ENCODE results near the gene CDC42BPG. TPM values are rescaled to one million over a fixed set of nuclear protein-coding genes. Genes with fewer than 3 reads are reported as not detected.

The CDC42BPG gene
- polyA plus RNA-seq, 3 donors: 4.3 to 5.1 (median 4.3) TPM

DNA sequence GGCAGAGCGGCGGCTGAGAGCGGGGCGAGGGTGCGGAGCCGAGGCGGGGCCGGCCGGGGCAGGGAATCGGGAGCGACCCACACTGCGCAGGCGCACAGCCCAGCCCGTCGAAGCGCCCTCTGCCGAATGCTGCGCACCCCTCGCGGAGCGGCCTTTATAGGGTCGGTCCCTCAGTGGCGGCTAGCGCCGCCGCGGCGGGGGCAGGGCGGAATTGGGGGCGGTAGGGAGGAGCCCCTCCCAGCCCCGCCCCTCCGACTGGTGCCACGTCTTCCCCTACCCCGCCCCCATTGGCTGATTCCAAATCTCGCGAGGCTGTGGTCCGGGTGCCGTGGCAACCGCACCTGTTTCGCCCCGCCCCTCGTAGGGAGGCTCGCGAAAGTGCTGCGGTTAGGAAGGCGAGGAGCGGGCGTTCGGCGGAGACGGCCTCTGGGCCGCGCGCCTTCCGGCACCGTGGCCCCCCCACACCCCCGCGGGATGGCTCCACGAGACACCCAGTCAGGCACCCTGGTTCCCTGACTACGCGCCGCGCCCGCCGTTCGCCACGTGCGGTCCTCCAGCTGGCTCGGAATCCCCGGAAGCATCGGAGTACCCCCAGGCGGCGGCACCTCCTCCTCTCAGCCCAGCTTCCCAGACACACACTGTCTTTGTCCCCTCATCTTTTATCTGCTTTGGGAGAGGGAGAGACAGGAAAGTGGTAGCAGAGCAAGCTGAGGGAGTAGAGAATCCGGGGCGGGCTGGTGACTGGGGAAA is 34.2 kb upstream of the CDC42BPG start, which contains the start of gene EHD1:
TSS of gene EHD1 (minus strand) at position 128 of the 750 bp plus-strand sequence. CDS start 157 bp downstream, outside the sequence.
- DNase-seq (ENCODE audit: low read depth in 3 of 3, low spot score in 2 of 3): peak; percentile 91 to 97 (median 96)

GRCh38 chr11:64878223-64878493 is 33.7 kb upstream of the CDC42BPG start:
- DNase-seq (ENCODE audit: low read depth in 3 of 3, low spot score in 2 of 3): no peak

GRCh38 chr11:64877390-64878222 is 33.2 kb upstream of the CDC42BPG start:
- DNase-seq (ENCODE audit: low read depth in 3 of 3, low spot score in 2 of 3): no peak

DNA sequence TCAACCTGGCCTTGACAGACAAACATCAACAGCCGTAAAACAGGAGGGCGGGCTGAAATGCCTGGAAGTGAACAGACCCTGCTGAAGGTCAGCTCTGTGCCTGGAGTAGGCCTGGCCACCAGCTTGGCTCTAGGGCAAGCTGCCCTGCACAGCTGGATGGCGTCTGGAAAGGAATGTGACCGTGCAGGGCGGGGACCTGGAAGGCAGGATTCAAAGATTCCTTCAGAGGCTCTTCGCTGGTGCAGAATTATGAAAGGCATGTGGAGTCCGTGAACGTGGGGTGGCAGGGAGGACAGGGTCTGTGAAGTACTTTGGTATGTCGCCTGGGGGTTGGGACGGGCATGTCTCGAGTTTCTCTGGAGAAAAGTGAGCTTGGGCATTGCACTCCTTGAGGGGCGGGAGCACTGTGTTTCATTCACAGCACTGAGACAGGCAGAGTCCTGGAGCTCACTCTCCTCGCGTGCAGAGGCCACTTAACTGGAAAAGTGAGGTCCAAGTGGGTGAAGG is 32.4 kb upstream of the CDC42BPG start:
- no peak for DNase-seq (ENCODE audit: low read depth in 3 of 3, low spot score in 2 of 3)

GRCh38 chr11:64876229-64876750 is 31.8 kb upstream of the CDC42BPG start:
- no peak for DNase-seq (ENCODE audit: low read depth in 3 of 3, low spot score in 2 of 3)

DNA sequence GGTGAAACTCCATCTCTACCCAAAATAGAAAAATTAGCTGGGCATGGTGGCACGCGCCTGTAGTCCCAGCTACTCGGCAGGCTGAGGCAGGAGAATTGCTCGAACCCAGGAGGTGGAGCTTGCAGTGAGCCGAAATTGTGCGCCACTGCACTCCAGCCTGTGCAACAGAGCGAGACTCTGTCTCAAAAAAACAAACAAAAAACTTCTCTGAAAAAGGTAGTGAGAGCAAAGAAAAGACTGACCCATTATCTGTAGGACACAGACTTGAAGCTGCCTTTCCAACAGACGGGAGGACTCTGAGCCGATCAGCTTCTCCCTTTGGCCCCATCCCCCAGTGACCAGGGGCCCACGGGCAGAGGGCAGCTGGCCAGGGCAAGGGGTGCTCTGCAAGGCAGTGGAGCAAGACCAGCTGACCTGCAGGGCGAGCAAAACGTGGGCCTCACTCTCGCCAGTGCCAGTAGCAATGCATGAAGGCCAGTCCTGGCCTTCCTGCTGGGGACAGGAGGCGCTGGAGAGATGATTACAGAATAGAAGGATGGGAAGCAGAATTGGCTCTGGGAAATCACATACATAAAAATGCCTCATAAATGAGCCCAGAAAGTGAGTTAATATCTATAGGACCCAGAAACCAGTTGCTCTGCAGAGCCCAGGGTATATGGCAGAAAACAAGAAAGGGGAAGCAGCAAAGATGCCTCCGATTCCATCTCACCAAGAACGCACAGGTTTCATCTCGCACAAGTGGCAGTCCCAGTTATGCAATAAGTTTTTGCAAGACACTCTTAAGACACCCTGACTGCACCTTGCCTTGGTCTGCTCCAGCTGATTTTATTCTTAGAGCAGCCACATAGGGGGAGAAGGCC is 31.1 kb upstream of the CDC42BPG start:
- no peak for DNase-seq (ENCODE audit: low read depth in 3 of 3, low spot score in 2 of 3)

- DNase-seq (ENCODE audit: low read depth in 3 of 3, low spot score in 2 of 3): no peak
Measured at GRCh38 chr11:64874308-64875240, 30.1 kb upstream of the CDC42BPG start.

GRCh38 chr11:64872790-64873488 is 28.5 kb upstream of the CDC42BPG start:
- DNase-seq (ENCODE audit: low read depth in 3 of 3, low spot score in 2 of 3): no peak

DNA sequence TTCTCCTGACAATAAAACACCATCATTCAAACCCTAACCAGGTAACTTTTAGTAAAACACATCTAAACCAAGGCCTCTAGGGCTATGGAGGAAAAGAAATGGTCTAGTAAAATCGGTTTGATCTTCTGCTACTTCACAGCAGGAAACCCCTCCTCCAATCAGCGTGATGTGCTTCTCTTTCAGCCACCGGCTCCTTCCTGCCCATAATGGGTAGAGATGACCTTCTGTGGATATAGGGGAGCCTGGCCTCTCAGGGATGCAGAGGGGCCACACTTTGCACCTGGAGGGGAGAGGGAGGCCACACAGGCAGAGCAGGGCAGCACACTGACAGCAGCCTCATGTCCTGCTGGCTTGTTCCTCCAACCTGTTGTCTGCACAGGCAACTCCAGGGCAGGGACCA is 27.0 kb upstream of the CDC42BPG start:
- DNase-seq (ENCODE audit: low read depth in 3 of 3, low spot score in 2 of 3): no peak

GRCh38 chr11:64870893-64871466 is 26.5 kb upstream of the CDC42BPG start:
- DNase-seq (ENCODE audit: low read depth in 3 of 3, low spot score in 2 of 3): no peak

GRCh38 chr11:64870176-64870892 is 25.9 kb upstream of the CDC42BPG start:
- no peak for DNase-seq (ENCODE audit: low read depth in 3 of 3, low spot score in 2 of 3)

- DNase-seq (ENCODE audit: low read depth in 3 of 3, low spot score in 2 of 3): no peak
Measured at GRCh38 chr11:64869571-64870175, 25.2 kb upstream of the CDC42BPG start.

DNA sequence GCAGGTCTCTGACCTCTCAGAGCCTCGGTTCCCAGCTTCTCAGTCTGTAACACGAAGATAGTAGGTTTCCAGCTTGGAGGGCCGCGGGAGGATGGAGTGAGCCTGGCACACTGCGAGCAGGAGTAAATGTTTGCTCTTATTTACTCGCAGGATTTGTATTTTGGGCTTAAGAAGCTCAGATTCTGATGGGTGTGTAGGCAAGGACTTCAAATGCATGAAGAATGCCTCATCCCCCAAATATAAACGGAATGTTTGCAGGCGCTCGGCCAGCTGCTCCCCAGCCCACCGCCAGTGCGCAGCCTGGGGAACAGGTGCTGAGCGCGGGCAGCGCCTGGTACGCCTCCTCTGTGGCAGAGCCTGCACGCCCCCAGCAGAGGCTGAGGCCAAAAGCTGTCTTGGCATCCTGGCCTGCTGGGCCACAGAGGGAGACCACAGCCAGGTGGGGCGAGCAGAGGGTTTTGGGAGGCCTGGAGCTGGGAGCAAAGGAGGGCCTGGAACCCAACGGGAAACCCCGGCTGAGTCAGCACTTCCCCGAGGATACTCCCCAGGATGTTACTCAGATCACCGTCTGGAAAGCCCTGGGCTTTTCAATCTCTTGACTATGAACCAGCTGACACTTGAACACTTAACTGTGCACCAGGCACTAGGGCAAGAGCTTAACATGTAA is 24.6 kb upstream of the CDC42BPG start:
- no peak for DNase-seq (ENCODE audit: low read depth in 3 of 3, low spot score in 2 of 3)

- DNase-seq (ENCODE audit: low read depth in 3 of 3, low spot score in 2 of 3): no peak
Measured at GRCh38 chr11:64867748-64868462, 23.5 kb upstream of the CDC42BPG start.

DNA sequence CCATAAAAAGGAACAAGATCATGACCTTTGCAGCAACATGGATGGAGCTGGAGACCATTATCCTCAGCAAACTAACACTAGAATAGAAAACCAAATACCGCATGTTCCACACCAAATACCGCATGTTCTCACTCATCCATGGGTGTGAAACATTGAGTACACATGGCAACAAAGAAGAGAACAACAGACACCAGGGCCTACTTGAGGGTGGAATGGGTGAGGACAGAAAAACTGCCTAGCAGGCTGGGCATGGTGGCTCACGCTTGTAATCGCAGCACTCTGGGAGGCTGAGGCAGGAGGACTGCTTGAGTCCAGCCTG is 21.7 kb upstream of the CDC42BPG start:
- DNase-seq (ENCODE audit: low read depth in 3 of 3, low spot score in 2 of 3): no peak
